GM13976 (cell line): Measurements from ENCODE around the gene NR3C2.

Source experiments
- DNase-seq: peaks from one replicate; pipeline ENCODE4 v3.0.0; 2012; ENCODE audit warnings: low spot score
- in situ Hi-C: fragments of 300-500 bp; cut with MboI; formaldehyde crosslinking; loops from one replicate; pipeline ENCODE4 v1.12.0; 2022; ENCODE audit warnings: low sequenced_read_pairs, mixed read lengths, inconsistent platforms; ENCODE audit not compliant: unreplicated experiment
- TF ChIP-seq, protein P1 (sequence below): IDR thresholded peaks from 2 replicates; pipeline ENCODE4 v1.5.1; 2012; ENCODE audit warnings: borderline replicate concordance, mild to moderate bottlenecking; ENCODE audit not compliant: insufficient read depth; ENCODE audit errors: extremely low read depth, missing control alignments, control extremely low read depth

The NR3C2 gene

GRCh38 chr4:148398988-148399387 lies 43.2 kb downstream of the NR3C2 start:
- in situ Hi-C loops: no loop called here
- no peak for DNase-seq
- TF ChIP-seq, protein P1, sequence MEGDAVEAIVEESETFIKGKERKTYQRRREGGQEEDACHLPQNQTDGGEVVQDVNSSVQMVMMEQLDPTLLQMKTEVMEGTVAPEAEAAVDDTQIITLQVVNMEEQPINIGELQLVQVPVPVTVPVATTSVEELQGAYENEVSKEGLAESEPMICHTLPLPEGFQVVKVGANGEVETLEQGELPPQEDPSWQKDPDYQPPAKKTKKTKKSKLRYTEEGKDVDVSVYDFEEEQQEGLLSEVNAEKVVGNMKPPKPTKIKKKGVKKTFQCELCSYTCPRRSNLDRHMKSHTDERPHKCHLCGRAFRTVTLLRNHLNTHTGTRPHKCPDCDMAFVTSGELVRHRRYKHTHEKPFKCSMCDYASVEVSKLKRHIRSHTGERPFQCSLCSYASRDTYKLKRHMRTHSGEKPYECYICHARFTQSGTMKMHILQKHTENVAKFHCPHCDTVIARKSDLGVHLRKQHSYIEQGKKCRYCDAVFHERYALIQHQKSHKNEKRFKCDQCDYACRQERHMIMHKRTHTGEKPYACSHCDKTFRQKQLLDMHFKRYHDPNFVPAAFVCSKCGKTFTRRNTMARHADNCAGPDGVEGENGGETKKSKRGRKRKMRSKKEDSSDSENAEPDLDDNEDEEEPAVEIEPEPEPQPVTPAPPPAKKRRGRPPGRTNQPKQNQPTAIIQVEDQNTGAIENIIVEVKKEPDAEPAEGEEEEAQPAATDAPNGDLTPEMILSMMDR: no peak

- TF ChIP-seq, protein P1: no peak
Observed at GRCh38 chr4:148397771-148398170, 44.4 kb downstream of the NR3C2 start.

DNA sequence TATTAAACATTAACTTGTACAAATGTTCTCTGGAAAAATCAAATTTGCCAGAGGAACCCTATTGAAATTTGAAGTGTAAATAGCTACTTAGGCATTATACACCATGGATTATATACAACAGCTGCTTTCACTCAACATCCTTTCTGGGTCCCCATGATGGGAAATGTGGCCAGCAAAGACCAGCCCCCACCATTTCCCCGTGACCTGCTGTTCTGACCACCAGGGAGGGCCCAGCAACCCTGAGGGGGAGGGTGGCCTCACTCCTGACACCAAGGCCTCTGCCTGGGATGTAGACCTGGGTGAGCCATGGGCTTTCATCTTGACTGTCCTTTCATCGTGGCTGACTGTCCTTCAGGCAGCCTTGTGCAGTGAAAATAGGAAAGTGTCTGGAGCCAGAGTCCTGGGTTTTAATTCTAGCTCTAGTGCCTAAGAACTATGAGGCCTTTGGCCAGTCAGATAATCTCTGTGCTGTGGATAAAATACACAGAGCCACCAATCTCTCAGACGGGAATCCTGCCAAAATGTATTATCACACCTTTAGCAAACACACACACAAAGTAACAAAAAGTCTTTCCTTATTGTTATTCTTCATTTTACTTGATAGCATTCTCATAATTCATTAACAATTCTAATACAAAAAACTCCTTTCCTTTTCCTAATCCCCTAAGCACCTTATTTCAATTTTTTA lies 45.1 kb downstream of the NR3C2 start:
- in situ Hi-C loops: no loop called here
- DNase-seq: no peak
- TF ChIP-seq, protein P1: no peak

More at GRCh38 chr4:148397771-148398170, 44.4 kb downstream of the NR3C2 start:
- in situ Hi-C loops: no loop called here
- DNase-seq: no peak

- no peak for DNase-seq
- TF ChIP-seq, protein P1: no peak
- in situ Hi-C loops: no loop called here
Observed at GRCh38 chr4:148395771-148396170, 46.4 kb downstream of the NR3C2 start.

GRCh38 chr4:148391056-148391455 lies 51.2 kb downstream of the NR3C2 start:
- TF ChIP-seq, protein P1: no peak
- in situ Hi-C loops: no loop called here
- no peak for DNase-seq

DNA sequence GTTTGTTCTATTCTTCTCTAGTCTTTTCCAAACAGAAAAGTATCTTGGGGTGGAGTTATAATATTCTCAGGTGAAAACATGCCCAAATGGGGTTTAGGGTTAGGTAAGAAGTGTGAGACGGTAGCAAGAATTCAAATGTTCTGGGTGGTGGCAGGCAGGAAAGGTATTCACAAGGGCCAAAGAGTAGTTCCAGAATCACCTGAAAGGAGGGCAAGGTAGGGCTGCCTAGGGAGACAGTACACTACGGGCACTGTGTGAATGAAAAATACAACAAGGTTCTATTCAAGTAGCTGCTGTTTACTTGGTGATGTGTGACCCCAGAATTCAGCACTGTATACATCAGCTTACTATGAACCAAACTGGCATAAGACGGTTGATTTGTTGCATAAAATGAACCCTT lies 51.9 kb downstream of the NR3C2 start:
- in situ Hi-C loops: no loop called here
- no peak for DNase-seq
- TF ChIP-seq, protein P1: no peak
